Epithelial cell of proximal tubule (primary cell): ENCODE results near the gene CPNE8. TPM values are rescaled to one million over a fixed set of nuclear protein-coding genes. Genes with fewer than 3 reads are reported as not detected.

Experiments
- DNase-seq: peaks from one replicate; pipeline ENCODE4 v3.0.0-alpha.2; 2011; ENCODE audit warnings: low read depth
- H3K4me3 ChIP-seq: 2 replicates; pipeline ENCODE4 v1.5.1; 2011; ENCODE audit warnings: low read depth, mild to moderate bottlenecking, low read length
- total RNA-seq: library from RNA; depleted of rRNA; stranded (reverse); fragments of >200 nt; gene quantifications from 2 replicates; pipeline ENCODE4 v1.2.3, GENCODE V29; 2015
- TF ChIP-seq, protein P1 (sequence below): conservative IDR thresholded peaks from 2 replicates; pipeline ENCODE4 v1.5.1; 2012; ENCODE audit warnings: low read depth, mild to moderate bottlenecking, low read length

CPNE8 gene
- total RNA-seq, 1 donor from 2014 or later: 7.1 TPM

DNA sequence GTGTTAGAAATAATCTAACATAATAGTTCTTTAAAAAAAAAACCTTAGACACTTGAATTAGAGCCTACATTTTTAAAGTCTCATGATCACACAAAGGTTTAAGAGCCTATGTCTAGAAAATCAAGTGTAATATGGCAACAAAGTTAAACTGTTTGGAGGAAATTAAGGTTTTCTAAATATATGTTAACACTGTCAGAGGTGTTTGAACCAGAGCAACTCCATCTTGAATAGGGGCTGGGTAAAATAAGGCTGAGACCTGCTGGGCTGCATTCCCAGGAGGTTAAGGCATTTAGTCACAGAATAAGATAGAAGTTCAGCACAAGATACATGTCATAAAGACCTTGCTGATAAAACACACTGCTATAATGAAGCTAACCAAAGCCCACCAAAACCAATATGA lies 12.4 kb downstream of the CPNE8 start:
- H3K4me3 ChIP-seq: no peak overlapping the region
- TF ChIP-seq, protein P1, sequence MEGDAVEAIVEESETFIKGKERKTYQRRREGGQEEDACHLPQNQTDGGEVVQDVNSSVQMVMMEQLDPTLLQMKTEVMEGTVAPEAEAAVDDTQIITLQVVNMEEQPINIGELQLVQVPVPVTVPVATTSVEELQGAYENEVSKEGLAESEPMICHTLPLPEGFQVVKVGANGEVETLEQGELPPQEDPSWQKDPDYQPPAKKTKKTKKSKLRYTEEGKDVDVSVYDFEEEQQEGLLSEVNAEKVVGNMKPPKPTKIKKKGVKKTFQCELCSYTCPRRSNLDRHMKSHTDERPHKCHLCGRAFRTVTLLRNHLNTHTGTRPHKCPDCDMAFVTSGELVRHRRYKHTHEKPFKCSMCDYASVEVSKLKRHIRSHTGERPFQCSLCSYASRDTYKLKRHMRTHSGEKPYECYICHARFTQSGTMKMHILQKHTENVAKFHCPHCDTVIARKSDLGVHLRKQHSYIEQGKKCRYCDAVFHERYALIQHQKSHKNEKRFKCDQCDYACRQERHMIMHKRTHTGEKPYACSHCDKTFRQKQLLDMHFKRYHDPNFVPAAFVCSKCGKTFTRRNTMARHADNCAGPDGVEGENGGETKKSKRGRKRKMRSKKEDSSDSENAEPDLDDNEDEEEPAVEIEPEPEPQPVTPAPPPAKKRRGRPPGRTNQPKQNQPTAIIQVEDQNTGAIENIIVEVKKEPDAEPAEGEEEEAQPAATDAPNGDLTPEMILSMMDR: no peak
- DNase-seq: no peak

DNA sequence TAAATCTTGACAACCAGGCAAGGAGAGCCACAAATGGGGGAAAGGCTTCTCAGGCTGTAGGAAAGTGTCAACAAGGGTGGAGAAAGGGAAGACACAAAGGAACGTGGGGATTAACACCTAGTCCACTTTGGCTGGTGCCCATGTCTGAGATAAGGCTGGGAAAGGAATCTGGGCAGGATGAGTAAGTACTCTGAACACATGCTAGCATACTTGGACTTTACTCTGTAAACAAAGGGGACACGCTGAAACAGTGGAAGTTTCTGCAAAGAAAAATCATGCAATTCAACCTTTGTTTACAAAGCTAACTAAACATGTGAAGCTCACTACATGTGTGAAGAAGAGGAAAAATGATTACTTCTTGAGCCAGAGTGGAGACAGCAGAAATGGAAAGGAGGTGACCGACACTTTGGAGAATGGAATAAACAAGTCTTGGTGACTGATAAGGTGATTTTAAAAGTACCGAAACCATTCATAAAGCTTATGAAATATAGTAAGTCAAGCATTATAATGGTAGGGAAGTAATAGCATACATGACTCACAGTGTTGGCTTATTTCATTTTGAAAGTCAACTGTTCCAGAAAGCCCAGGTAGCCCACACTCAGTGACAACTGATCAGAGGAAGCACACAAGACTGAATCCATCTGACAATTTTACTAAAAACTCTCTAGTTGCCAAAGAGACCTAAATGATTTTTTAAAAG lies 13.2 kb downstream of the CPNE8 start:
- TF ChIP-seq, protein P1: no peak
- DNase-seq: peak; percentile 76
- H3K4me3 ChIP-seq: no peak overlapping the region

DNA sequence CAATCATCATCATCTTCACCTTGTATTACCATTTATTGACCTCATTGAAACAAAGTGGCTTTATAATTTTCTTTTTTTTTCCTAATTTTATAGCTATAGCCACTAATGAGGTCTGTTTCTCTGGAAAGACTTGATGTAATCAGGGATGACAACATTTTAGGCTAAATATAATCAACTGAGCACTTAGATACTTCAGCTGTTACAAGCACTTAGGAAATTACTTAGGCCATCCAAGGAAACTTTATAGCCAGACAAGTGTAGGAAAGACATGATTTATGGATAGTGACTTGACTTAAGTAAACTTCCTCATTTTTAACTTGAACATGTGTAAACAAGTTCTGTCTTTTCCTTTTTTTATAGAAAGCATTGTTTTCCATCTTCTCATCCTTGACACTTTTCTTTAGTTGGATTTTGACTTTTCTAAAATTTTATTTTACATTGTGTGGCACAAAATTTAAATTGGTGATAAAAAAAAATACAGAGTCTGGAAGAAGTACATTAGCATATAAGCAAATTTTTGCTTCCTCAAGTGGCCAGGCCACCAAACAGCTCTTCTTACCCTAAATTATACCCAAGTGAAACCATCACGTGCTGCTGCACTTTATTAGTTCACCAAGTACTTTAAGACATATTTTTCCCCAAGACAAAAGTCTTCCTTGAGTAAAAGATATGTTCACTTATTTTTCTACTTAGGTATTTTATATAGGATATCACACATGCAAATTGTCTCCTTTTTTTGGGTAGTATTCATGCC lies 15.1 kb downstream of the CPNE8 start:
- no peak for DNase-seq
- H3K4me3 ChIP-seq: no peak overlapping the region
- TF ChIP-seq, protein P1: no peak

DNA sequence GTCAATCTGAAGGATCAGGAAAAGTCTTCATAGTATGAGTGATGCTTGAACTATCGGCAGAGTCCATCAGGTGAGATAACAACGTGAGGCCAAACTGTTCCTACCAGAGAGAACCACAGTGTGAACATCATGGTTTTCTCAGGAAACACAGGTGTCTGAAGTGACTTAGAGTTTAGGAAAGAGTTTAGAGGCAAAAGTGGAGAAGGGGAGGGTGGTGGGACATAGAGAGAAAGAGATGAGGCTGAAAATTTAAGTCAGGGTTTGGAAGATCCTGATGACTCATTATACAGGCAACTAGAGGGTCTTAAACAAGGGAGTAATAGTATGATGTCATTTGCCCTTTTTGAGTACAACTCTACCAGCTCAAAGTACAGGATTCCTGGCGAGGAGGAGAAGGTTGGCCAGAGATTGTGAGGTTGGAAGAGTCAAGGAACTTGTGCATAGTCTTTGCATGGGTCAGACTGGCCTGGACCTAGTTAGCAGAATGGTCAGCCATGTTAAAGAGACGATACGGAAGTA lies 16.0 kb downstream of the CPNE8 start:
- no peak for DNase-seq
- no peak overlapping the region for H3K4me3 ChIP-seq
- TF ChIP-seq, protein P1: no peak

DNA sequence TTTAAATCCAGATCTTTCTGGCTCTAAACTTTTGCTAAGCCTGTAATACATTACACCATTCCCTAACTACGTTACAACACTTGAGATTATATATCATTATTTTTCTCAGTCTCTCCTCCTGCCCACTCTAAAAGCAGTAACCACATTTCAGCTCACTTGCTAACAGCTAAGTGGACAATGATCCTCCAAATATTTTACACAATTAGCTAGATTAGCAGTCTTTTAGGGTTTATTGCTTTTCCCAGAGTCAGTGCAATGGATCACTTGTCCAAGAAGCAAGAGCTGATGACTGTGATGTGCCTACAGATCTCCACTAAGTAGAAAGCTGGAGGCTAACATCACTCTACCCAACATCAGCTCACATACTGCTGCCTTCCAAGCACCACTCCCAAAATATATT lies 17.6 kb downstream of the CPNE8 start:
- no peak for DNase-seq
- no peak overlapping the region for H3K4me3 ChIP-seq
- TF ChIP-seq, protein P1: no peak

DNA sequence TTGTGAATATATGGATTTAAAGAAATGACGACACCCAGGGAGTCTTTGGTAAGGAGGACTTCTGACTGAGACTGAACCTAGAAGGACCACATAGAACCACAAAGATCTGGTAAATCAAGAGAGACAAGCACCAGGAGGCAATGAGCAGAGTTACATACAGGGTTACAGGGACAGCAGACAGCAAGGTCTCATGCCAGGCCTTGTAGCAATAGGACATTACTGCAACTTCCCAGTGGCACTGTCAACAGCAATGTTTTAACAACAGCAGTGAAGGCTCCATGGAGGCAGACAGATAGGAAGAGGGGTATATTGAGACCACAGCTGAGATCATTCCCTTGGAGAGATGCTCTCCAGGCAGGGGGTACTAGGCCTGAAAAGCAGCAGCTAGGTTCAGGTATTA lies 18.5 kb downstream of the CPNE8 start:
- no peak overlapping the region for H3K4me3 ChIP-seq
- DNase-seq: no peak
- TF ChIP-seq, protein P1: no peak
